Sigmoid colon (tissue), 7 donors: ENCODE data around the gene NDUFB10. TPM values are rescaled to one million over a fixed set of nuclear protein-coding genes. Genes with fewer than 3 reads are reported as not detected.

Experiments
- DNase-seq: peaks from one replicate; pipeline ENCODE4 v3.0.0-alpha.2; 2019
- H3K27ac ChIP-seq, 4 donors: fragments of 200-600 bp; sonication (generic); one replicate each; pipeline ENCODE4 v1.5.1; 2016 to 2019; ENCODE audit warnings: mild to moderate bottlenecking in 1 of 4
- H3K27me3 ChIP-seq, 3 donors: fragments of 200-600 bp; sonication (generic); one replicate each; pipeline ENCODE4 v1.5.1; 2019; ENCODE audit warnings: mild to moderate bottlenecking in 1 of 3
- H3K36me3 ChIP-seq, 4 donors: fragments of 200-600 bp; sonication (generic); one replicate each; pipeline ENCODE4 v1.5.1; 2016 to 2019
- H3K4me1 ChIP-seq, 4 donors: fragments of 200-600 bp; sonication (generic); one replicate each; pipeline ENCODE4 v1.5.1; 2017 to 2019
- H3K4me3 ChIP-seq, 4 donors: fragments of 200-600 bp; sonication (generic); one replicate each; pipeline ENCODE4 v1.5.1; 2017 to 2019; ENCODE audit warnings: mild to moderate bottlenecking in 2 of 4, moderate library complexity in 1 of 4
- H3K9me3 ChIP-seq, 4 donors: fragments of 200-600 bp in 3 of 4; sonication (generic) in 3 of 4; one replicate each; pipeline versions ENCODE4 v1.5.1 to v1.6.1; 2013 to 2019
- CTCF ChIP-seq, 4 experiments: fragments of 450-650 bp in 3 of 4; fragments of 200-600 bp in 1 of 4; IDR thresholded peaks; one replicate each; pipeline ENCODE4 v1.5.1; 2016 to 2019; ENCODE audit warnings: antibody characterized with exemption in 4 of 4, mild to moderate bottlenecking in 3 of 4, moderate library complexity in 2 of 4
- EP300 ChIP-seq, 4 donors: sonication (generic); formaldehyde crosslinking; IDR thresholded peaks; one replicate each; pipeline ENCODE4 v1.6.1; 2017; ENCODE audit warnings: antibody characterized with exemption in 4 of 4
- POLR2A ChIP-seq, 2 donors: fragments of 450-650 bp; IDR thresholded peaks; one replicate each; pipeline ENCODE4 v1.6.1; 2016; ENCODE audit warnings: antibody characterized with exemption in 2 of 2, mild to moderate bottlenecking in 2 of 2, moderate library complexity in 2 of 2
- POLR2AphosphoS5 ChIP-seq, 4 donors: sonication (generic); formaldehyde crosslinking; IDR thresholded peaks; one replicate each; pipeline ENCODE4 v1.6.1; 2017; ENCODE audit warnings: antibody characterized with exemption in 4 of 4
- WGBS, 2 donors: extraction: QIAGEN DNeasy Blood & Tissue Kit; methylation state at CpG; one replicate each; pipeline ENCODE4 v1.1.7; 2013; 5-methylcytosine and 5-hydroxymethylcytosine counted together
- intact Hi-C: fragments of 100-400 bp; cut with DNase I; formaldehyde crosslinking; loops from one replicate; pipeline ENCODE4 v1.15.1; 2023
- polyA plus RNA-seq, 3 donors: library from polyadenylated mRNA; stranded (reverse); fragments of 200-250 nt; gene quantifications; one replicate each; pipeline ENCODE4 v1.2.3, GENCODE V29; 2013
- total RNA-seq, 4 donors: library from RNA; depleted of rRNA; stranded (reverse); fragments of >200 nt; gene quantifications; one replicate each; pipeline ENCODE4 v1.1.0, GENCODE V29; 2016
- donor health status: healthy with polysubstance abuse.
- donor health status: Bipolar disorder and iron deficiency.
- donor health status: healthy.

Gene NDUFB10
- total and polyA plus RNA-seq, 7 donors, result 200 to 489 (median 298) TPM

- Histone ChIP-seq H3K4me1 (peaks cover 0 to 31% (median 26%) of the 10 kb centered on the region in 4 donors), H3K36me3 (peaks cover 23 to 38% (median 26%) of the 10 kb centered on the region in 4 donors), H3K4me3 (no peak overlapping the region), H3K27ac (no peak overlapping the region), H3K27me3 (peaks cover 35 to 62% (median 56%) of the 10 kb centered on the region in 3 donors), H3K9me3 (no peaks in the 10 kb centered on the region)
- intact Hi-C loops, result no loop called here
- 14 to 50% methylated on average over 5 of the region's 5 CpGs for WGBS, 2 donors
- DNase-seq, result no peak
- TF ChIP-seq POLR2A (IDR thresholded peaks at IDR 0.05) (no peak), POLR2AphosphoS5 (IDR thresholded peaks at IDR 0.05) (no peak), CTCF (IDR thresholded peaks at IDR 0.05) (no peak), EP300 (IDR thresholded peaks at IDR 0.05) (no peak)
Measured at GRCh38 chr16:1982013-1982433, 22.7 kb downstream of the NDUFB10 start.

- DNase-seq, result no peak
- Histone ChIP-seq H3K4me3 (peak overlapping the region; percentile 49 to 95 (median 80)), H3K36me3 (peaks cover 13 to 27% (median 15%) of the 10 kb centered on the region in 4 donors), H3K27me3 (peaks cover 35 to 52% (median 45%) of the 10 kb centered on the region in 3 donors), H3K9me3 (no peaks in the 10 kb centered on the region), H3K4me1 (peaks cover 0 to 31% (median 26%) of the 10 kb centered on the region in 4 donors), H3K27ac (peak overlapping the region; percentile 76 to 83 (median 81))
- TF ChIP-seq POLR2A (IDR thresholded peaks at IDR 0.05), result no peak
- TF ChIP-seq POLR2AphosphoS5 (IDR thresholded peaks at IDR 0.05), result no peak
- no peak for TF ChIP-seq CTCF (IDR thresholded peaks at IDR 0.05)
- TF ChIP-seq EP300 (IDR thresholded peaks at IDR 0.05), result no peak
- intact Hi-C loops, result no loop called here
- WGBS, 2 donors, result 32 to 40% methylated on average over 19 of the region's 19 CpGs
Measured at GRCh38 chr16:1982991-1983543, 23.7 kb downstream of the NDUFB10 start.

GRCh38 chr16:1983544-1984346 lies 24.4 kb downstream of the NDUFB10 start, which contains the start of gene GFER:
Gene GFER (plus strand): TSS chr16:1984193. CDS start chr16:1984219, 26 bp downstream.
- Histone ChIP-seq H3K27ac (peak within 1 kb of the TSS; percentile 76 to 83 (median 81)), H3K4me1 (peaks cover 0 to 31% (median 26%) of the 10 kb centered on the region in 4 donors), H3K4me3 (peak within 1 kb of the TSS; percentile 49 to 95 (median 80)), H3K27me3 (peaks cover 30 to 50% (median 40%) of the 10 kb centered on the region in 3 donors), H3K36me3 (peaks cover 6 to 20% (median 10%) of the 10 kb centered on the region in 4 donors), H3K9me3 (no peaks in the 10 kb centered on the region)
- no peak for TF ChIP-seq CTCF (IDR thresholded peaks at IDR 0.05)
- peak in 3 of 4 donors; percentile 29 to 51 (median 34) for TF ChIP-seq POLR2AphosphoS5 (IDR thresholded peaks at IDR 0.05)
- peak; percentile 94 for DNase-seq
- intact Hi-C loops, result no loop called here
- WGBS, 2 donors, result 0% methylated on average over 109 of the region's 109 CpGs

GRCh38 chr16:1984347-1985225 lies 25.2 kb downstream of the NDUFB10 start:
- Histone ChIP-seq H3K27ac (peak overlapping the region; percentile 76 to 83 (median 81)), H3K4me3 (peak overlapping the region; percentile 49 to 95 (median 80)), H3K36me3 (peaks cover 6 to 17% (median 10%) of the 10 kb centered on the region in 4 donors), H3K9me3 (no peaks in the 10 kb centered on the region), H3K4me1 (peaks cover 0 to 31% (median 20%) of the 10 kb centered on the region in 4 donors), H3K27me3 (peaks cover 28 to 50% (median 40%) of the 10 kb centered on the region in 3 donors)
- WGBS, 2 donors, result 4 to 12% methylated on average over 58 of the region's 58 CpGs
- no peak for TF ChIP-seq POLR2A (IDR thresholded peaks at IDR 0.05)
- TF ChIP-seq CTCF (IDR thresholded peaks at IDR 0.05), result no peak
- TF ChIP-seq POLR2AphosphoS5 (IDR thresholded peaks at IDR 0.05), result no peak
- DNase-seq, result no peak
- intact Hi-C loops, result no loop called here
